ENCODE results near the gene RMI2. TPM values are rescaled to one million over a fixed set of nuclear protein-coding genes. Genes with fewer than 3 reads are reported as not detected.

The RMI2 gene
- total RNA-seq, 2 experiments from 2014 or later, result 1.3 to 1.5 TPM

DNA sequence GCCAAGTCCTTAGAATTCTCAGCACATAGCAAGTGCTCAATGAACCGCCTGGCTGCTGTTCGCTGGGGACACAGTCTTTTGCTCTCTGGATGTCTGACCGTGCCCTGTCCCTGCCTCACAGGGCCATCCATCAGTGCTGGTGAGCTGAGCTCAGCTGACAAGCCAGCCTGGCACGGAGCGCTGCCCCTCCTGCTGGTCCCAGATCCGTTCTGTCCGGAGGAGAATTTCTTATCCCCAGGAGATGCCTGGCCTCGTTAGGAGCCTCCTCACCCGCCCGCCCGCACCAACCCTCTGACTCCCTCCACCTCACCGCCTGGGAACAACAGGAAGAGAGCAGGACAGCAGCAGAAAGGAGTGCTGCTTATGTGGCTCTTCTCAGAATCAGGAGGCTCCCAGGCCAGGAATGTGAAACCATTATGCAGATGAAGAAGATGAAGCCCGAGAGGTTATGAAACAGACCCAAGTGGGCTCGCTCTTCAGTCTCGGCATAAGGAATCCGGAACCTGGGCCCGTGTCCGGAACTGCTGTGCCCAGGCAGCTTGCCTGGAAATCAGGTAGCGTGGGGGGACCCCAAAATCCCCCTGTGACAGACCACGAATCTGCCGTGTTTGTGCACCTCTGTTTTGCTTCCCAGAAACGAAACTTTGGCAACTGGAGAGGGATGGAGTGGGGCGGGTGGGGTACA, 28.8 kb upstream of the RMI2 start:
- ATAC-seq (ENCODE audit: poor library complexity), result no peak
- Histone ChIP-seq H3K27me3 (ENCODE audit: control insufficient read depth in 1 of 2, insufficient read depth in 2 of 2, low read length in 2 of 2) (no peaks in the 10 kb centered on the region), H3K4me1 (ENCODE audit: insufficient read depth, low read length) (peaks cover 17% of the 10 kb centered on the region), H3K27ac (ENCODE audit: low read depth in 1 of 2, low read length in 2 of 2) (no peak overlapping the region), H3K36me3 (ENCODE audit: insufficient read depth, low read length) (no peaks in the 10 kb centered on the region), H3K4me3 (ENCODE audit: low read length) (no peak overlapping the region), H3K9me3 (ENCODE audit: control insufficient read depth in 1 of 2, insufficient read depth in 1 of 2, low read length in 2 of 2) (peaks cover 0 to 3% of the 10 kb centered on the region in 2 experiments)
- TF ChIP-seq, protein P1, sequence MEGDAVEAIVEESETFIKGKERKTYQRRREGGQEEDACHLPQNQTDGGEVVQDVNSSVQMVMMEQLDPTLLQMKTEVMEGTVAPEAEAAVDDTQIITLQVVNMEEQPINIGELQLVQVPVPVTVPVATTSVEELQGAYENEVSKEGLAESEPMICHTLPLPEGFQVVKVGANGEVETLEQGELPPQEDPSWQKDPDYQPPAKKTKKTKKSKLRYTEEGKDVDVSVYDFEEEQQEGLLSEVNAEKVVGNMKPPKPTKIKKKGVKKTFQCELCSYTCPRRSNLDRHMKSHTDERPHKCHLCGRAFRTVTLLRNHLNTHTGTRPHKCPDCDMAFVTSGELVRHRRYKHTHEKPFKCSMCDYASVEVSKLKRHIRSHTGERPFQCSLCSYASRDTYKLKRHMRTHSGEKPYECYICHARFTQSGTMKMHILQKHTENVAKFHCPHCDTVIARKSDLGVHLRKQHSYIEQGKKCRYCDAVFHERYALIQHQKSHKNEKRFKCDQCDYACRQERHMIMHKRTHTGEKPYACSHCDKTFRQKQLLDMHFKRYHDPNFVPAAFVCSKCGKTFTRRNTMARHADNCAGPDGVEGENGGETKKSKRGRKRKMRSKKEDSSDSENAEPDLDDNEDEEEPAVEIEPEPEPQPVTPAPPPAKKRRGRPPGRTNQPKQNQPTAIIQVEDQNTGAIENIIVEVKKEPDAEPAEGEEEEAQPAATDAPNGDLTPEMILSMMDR (IDR thresholded peaks at IDR 0.05), result no peak
- intact Hi-C loops (cut with DNase I, micrococcal nuclease), result no loop called here
- POLR2A ChIA-PET, result no interaction called here
- Mint-ChIP-seq H3K36me3 (ENCODE audit: low read depth) (no peaks in the 10 kb centered on the region), H3K27me3 (no peaks in the 10 kb centered on the region), H3K9me3 (no peaks in the 10 kb centered on the region), H3K4me1 (ENCODE audit: low read depth) (peaks cover 27% of the 10 kb centered on the region), H3K27ac (no peak overlapping the region), H3K4me3 (no peak overlapping the region)
- no peak for DNase-seq
- CTCF ChIA-PET, result no interaction called here

DNA sequence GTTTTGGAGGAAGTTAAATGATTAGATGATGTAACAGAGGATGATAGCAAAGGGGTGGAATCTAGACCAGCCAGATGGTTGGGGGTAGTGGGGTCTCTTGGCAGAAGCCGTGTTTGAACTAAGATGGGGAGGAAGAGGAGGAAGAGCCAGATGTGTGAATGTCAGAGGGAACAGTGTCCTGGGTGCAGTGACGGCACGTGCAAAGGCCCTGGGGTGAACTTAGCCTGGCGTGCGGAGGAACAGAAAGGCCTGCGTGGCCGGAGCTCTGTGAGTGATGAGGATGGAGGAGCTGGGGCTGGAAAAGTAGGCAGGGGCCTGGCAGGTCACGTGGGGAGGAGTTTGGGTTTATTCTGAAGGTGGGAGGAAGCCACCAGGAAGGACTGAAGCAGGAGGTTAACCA, 26.4 kb upstream of the RMI2 start:
- ATAC-seq (ENCODE audit: poor library complexity) (no peak), DNase-seq (no peak)
- Histone ChIP-seq H3K27ac (ENCODE audit: low read depth in 1 of 2, low read length in 2 of 2) (no peak overlapping the region), H3K27me3 (ENCODE audit: control insufficient read depth in 1 of 2, insufficient read depth in 2 of 2, low read length in 2 of 2) (no peaks in the 10 kb centered on the region), H3K9me3 (ENCODE audit: control insufficient read depth in 1 of 2, insufficient read depth in 1 of 2, low read length in 2 of 2) (peaks cover 0 to 3% of the 10 kb centered on the region in 2 experiments), H3K36me3 (ENCODE audit: insufficient read depth, low read length) (no peaks in the 10 kb centered on the region), H3K4me1 (ENCODE audit: insufficient read depth, low read length) (no peaks in the 10 kb centered on the region), H3K4me3 (ENCODE audit: low read length) (no peak overlapping the region)
- intact Hi-C loops (cut with DNase I, micrococcal nuclease), result no loop called here
- Mint-ChIP-seq H3K27ac (no peak overlapping the region), H3K27me3 (no peaks in the 10 kb centered on the region), H3K36me3 (ENCODE audit: low read depth) (no peaks in the 10 kb centered on the region), H3K9me3 (no peaks in the 10 kb centered on the region), H3K4me3 (no peak overlapping the region), H3K4me1 (ENCODE audit: low read depth) (peaks cover 4% of the 10 kb centered on the region)
- ChIA-PET POLR2A (interaction anchor here (0.6 kb wide), 1 partner anchor 63 kb away, joined by 3 read pairs; the partner anchor contains the start of gene SOCS1), CTCF (no interaction called here)
- TF ChIP-seq, protein P1 (IDR thresholded peaks at IDR 0.05), result no peak

DNA sequence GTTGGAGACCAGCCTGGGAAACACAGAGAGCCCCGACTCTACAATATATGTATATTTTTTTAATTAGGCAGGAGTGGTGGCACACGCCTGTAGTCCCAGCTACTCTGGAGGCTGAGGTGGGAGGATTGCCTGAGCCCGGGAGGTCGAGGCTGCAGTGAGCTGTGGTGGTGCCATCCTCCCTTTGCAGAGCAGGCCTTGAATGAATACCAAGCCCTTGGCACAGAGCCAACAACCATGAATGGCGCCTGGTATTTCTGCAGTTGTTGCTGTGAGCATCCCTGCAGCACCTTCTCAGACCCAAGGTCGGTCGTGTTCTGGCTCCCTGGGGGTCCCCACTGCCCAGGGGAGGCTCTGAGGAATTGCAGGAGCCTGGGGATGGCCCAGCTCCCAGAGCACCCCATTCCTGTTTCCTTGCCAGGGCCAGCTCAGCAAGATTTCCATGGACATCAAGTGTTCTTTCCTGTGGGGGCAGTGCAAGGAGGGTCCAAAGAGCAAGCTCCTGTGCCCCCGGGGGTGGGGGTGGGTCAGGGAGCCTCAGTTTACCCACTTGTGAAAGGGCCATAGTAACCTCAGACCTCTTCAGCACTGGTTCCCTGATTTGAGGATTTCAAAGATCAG, 25.6 kb upstream of the RMI2 start:
- no peaks in the 10 kb centered on the region for H3K9me3 Mint-ChIP-seq
- no peak overlapping the region for H3K27ac ChIP-seq (ENCODE audit: low read depth in 1 of 2, low read length in 2 of 2)
- H3K27me3 Mint-ChIP-seq, result no peaks in the 10 kb centered on the region
- intact Hi-C loops (cut with DNase I, micrococcal nuclease), result no loop called here
- TF ChIP-seq, protein P1 (IDR thresholded peaks at IDR 0.05), result no peak
- no peaks in the 10 kb centered on the region for H3K4me1 ChIP-seq (ENCODE audit: insufficient read depth, low read length)
- DNase-seq (no peak), ATAC-seq (ENCODE audit: poor library complexity) (no peak)
- peaks cover 0 to 3% of the 10 kb centered on the region in 2 experiments for H3K9me3 ChIP-seq (ENCODE audit: control insufficient read depth in 1 of 2, insufficient read depth in 1 of 2, low read length in 2 of 2)
- no peaks in the 10 kb centered on the region for H3K36me3 ChIP-seq (ENCODE audit: insufficient read depth, low read length)
- POLR2A ChIA-PET, result no interaction called here
- no peaks in the 10 kb centered on the region for H3K36me3 Mint-ChIP-seq (ENCODE audit: low read depth)
- H3K4me3 ChIP-seq (ENCODE audit: low read length), result no peak overlapping the region
- no peak overlapping the region for H3K27ac Mint-ChIP-seq
- no peaks in the 10 kb centered on the region for H3K27me3 ChIP-seq (ENCODE audit: control insufficient read depth in 1 of 2, insufficient read depth in 2 of 2, low read length in 2 of 2)
- H3K4me3 Mint-ChIP-seq, result no peak overlapping the region
- CTCF ChIA-PET, result no interaction called here
- H3K4me1 Mint-ChIP-seq (ENCODE audit: low read depth), result no peaks in the 10 kb centered on the region

Data from CD4-positive, alpha-beta T cell (primary cell).